GM12865 (cell line): ENCODE measurements around the gene KRT12.

Source experiments
- DNase-seq: peaks from one replicate; pipeline ENCODE4 v3.0.0; 2010; ENCODE audit warnings: low read depth
- H3K4me3 ChIP-seq: 2 replicates; pipeline ENCODE4 v1.5.1; 2011; ENCODE audit warnings: mild to moderate bottlenecking, low read depth, low read length, control low read depth
- TF ChIP-seq, protein P1 (sequence below): IDR thresholded peaks from 2 replicates; pipeline ENCODE4 v1.5.1; 2011; ENCODE audit warnings: low read length, control low read depth, low read depth, inconsistent platforms; ENCODE audit not compliant: insufficient read depth; ENCODE audit errors: missing control alignments

KRT12 gene

DNA sequence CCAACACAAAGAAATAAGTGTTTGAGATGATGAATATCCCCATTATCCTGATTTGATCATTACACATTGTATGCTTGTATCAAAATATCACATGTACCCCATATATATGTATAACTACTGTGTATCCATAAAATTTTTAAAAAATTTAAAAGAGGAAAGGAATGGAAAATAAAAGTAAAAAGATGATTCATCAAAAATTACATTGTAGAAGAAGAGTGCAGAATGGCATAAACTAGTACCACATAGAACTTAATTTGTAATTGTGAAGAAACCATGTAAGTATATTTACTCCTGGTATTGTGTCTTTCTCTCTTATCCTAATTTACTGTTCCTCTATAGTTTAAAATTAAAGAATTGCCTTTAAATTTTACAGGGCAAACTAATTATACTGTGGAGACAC, 33.1 kb downstream of the KRT12 start:
- TF ChIP-seq, protein P1, sequence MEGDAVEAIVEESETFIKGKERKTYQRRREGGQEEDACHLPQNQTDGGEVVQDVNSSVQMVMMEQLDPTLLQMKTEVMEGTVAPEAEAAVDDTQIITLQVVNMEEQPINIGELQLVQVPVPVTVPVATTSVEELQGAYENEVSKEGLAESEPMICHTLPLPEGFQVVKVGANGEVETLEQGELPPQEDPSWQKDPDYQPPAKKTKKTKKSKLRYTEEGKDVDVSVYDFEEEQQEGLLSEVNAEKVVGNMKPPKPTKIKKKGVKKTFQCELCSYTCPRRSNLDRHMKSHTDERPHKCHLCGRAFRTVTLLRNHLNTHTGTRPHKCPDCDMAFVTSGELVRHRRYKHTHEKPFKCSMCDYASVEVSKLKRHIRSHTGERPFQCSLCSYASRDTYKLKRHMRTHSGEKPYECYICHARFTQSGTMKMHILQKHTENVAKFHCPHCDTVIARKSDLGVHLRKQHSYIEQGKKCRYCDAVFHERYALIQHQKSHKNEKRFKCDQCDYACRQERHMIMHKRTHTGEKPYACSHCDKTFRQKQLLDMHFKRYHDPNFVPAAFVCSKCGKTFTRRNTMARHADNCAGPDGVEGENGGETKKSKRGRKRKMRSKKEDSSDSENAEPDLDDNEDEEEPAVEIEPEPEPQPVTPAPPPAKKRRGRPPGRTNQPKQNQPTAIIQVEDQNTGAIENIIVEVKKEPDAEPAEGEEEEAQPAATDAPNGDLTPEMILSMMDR, result no peak
- no peak for DNase-seq

DNA sequence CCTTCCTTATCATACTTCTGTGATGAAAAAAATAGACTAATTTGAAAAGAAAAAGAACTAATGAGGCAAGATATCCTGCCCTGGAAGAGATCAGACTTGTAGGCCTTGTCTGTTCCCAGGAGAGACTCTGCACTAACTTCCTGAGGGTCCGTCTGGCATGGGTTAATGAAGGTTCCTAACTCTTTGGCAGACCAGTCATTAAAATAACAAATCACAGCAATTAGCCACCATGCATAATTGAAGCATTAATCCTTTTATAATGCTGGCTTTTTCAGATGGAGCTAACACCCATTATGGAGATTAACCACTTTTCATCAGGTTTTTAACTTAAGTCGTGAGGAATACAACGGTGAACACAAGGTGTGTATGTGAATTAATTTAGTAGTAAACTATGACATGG, 34.2 kb downstream of the KRT12 start:
- no peak overlapping the region for H3K4me3 ChIP-seq
- no peak for DNase-seq
- TF ChIP-seq, protein P1, result no peak

More for the DNA sequence above, 33.1 kb downstream of the KRT12 start:
- H3K4me3 ChIP-seq, result no peak overlapping the region

DNA sequence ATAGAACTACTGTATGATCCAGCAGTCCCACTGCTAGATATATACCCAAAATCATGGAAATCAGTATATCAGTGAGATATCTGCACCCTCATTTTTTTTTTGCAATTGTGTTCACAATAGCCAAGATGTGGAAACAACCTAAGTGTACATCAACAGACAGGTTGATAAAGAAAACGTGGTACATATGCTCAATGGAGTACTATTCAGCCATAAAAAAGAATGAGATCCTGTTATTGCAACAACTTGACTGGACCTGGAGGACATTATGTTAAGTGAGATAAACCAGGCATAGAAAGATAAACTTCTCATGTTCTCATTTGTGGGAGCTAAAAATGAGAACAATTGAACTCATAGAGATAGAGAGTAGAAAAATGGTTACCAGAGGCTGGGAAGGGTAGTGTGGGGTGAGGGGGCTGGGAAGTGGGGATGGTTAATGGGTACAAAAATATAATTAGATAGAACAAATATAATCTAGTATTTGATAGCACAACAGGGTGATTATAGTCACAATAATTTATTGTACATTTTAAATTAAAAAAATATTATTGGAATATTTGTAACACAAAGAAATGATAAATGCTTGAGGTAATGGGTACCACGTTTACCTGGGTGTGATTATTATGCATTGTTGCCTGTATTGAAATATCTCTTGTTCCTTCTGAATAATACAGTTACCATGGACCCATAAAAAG, 36.8 kb downstream of the KRT12 start:
- no peak overlapping the region for H3K4me3 ChIP-seq
- no peak for DNase-seq
- TF ChIP-seq, protein P1, result no peak

DNA sequence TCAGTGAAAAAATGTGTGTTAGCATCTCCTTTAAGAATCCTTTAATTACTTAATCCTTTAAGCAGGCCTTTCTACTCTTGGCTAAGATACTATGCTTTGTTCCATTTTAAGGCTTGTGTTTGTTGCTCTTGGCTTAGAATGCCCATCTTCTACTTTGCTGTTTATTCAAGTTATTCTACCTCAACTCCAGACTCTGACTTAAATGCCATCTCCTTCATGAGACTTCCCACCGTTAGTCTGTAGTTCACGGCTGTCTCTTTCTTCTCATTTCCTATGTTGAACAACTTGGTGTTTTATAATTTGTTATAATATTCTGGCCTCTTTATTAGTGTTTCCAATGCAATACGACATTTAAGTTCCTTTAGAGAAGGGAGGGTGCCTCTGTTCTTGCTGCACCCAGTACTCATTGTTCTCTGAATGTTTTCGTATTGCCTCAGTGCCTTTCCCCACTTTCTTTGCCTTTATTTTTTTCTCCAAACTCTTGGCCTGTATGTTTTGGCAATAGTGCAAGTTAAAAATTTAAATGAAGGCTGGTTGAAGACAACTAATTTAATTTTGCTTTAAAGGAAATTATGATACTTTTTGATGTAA, 38.5 kb downstream of the KRT12 start:
- no peak for DNase-seq
- TF ChIP-seq, protein P1, result no peak
- H3K4me3 ChIP-seq, result no peak overlapping the region

DNA sequence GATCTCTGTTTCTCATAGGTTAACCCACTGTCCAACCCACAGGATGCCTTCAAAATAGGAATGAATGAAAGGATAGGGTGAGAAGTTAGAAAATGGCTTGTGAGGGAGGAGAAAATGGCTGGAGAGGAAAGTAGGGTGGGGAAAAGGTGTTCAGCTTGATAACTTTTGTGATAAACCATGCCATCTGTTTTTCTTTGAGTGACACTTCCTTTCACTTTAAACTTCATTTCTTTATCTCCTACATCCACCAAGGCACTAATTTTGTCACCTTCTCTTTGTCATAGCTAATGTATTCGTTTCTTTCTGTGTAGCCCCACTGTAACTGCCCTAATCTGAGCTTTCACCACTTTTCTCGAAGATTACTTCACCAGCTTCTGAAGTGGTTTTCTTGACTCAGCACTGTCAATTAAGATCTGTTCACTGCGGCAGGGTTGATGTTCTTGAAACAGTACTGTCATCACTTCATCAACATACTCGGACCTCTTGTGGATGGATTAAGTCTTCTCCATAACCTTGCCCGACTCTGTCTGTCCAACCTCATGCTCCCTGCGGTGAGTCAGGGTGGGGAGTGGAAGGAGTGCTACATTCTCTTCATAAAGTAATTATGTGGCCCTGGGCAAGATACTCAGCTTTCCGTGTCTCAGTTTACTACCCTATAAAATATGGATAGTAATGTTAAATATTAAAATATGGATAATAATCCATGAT, 39.1 kb downstream of the KRT12 start:
- TF ChIP-seq, protein P1, result no peak
- no peak overlapping the region for H3K4me3 ChIP-seq
- DNase-seq, result no peak

DNA sequence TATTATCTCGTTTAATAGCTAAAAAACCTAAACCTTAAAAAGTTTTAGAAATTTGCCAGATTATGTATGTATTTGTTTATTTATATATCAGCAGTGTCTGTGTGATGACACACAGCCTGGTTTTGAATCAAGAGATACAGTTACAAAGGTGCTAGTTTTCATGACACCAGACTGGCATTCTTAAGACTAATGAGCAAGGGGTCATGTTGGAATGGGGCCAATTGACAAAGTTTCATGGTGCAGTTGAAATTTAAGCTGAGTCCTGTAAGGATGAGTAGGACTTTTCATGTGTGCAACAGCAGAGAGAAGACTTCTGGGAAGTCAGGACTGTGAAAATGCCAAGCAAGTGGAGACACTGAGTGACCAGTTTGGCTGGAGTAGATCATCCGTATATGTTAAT, 41.4 kb downstream of the KRT12 start:
- TF ChIP-seq, protein P1, result no peak
- no peak overlapping the region for H3K4me3 ChIP-seq
- DNase-seq, result no peak
